WTC11 (cell line): ENCODE measurements around the gene C10orf120. TPM values are rescaled to one million over a fixed set of nuclear protein-coding genes. Genes with fewer than 3 reads are reported as not detected.
A peak's percentile ranks its signal among the peaks of the same experiment; 100 is the strongest.

Experiments used
- ATAC-seq: fragments of 200-7000 bp; cut with Tn5 transposase; 2 replicates; pipeline ENCODE4 v1.10.0; 2021; ENCODE audit warnings: mild to moderate bottlenecking, moderate library complexity
- CTCF ChIA-PET: fragments of 300-600 bp; sonication (Branson Sonifier 250); formaldehyde crosslinking; loops from one replicate; lab custom pipeline; 2021; ENCODE audit warnings: antibody characterized with exemption; lab: Charles Lee
- POLR2A ChIA-PET: fragments of 350-600 bp; sonication (Branson Sonifier 250); formaldehyde crosslinking; loops from one replicate; lab custom pipeline; 2021; ENCODE audit warnings: antibody characterized with exemption; lab: Charles Lee
- DNase-seq: peaks from one replicate; pipeline ENCODE4 v3.0.0; 2021; ENCODE audit warnings: low spot score
- H3K27ac Mint-ChIP-seq: 2 replicates; pipeline ENCODE4 v1.8.0; 2021; ENCODE audit warnings: mixed read lengths
- H3K27me3 Mint-ChIP-seq: 2 replicates; pipeline ENCODE4 v1.8.0; 2021; ENCODE audit warnings: low read depth, mild to moderate bottlenecking, moderate library complexity, mixed read lengths
- H3K36me3 Mint-ChIP-seq: 2 replicates; pipeline ENCODE4 v1.8.0; 2021; ENCODE audit warnings: mixed read lengths
- H3K4me1 Mint-ChIP-seq: 2 replicates; pipeline ENCODE4 v1.8.0; 2022; ENCODE audit warnings: mixed read lengths
- H3K4me3 Mint-ChIP-seq: 2 replicates; pipeline ENCODE4 v1.8.0; 2021; ENCODE audit warnings: mild to moderate bottlenecking, moderate library complexity, mixed read lengths
- H3K9me3 Mint-ChIP-seq: 2 replicates; pipeline ENCODE4 v1.8.0; 2021; ENCODE audit warnings: mixed read lengths
- ATF1 ChIP-seq: sonication (generic); formaldehyde crosslinking; IDR thresholded peaks from 2 replicates; pipeline ENCODE4 v1.8.1; 2023; ENCODE audit warnings: mild to moderate bottlenecking, moderate library complexity, missing genetic modification reagents
- CBFB ChIP-seq: sonication (generic); formaldehyde crosslinking; IDR thresholded peaks from 2 replicates; pipeline ENCODE4 v1.8.1; 2022; ENCODE audit warnings: mild to moderate bottlenecking, low read depth, missing genetic modification reagents
- ESRRA ChIP-seq: sonication (generic); formaldehyde crosslinking; IDR thresholded peaks from 2 replicates; pipeline ENCODE4 v1.8.1; 2022; ENCODE audit warnings: mild to moderate bottlenecking, missing genetic modification reagents, borderline replicate concordance
- GRHL2 ChIP-seq: fragments of 250-450 bp; sonication (Bioruptor Pico); IDR thresholded peaks from 2 replicates; pipeline ENCODE4 v1.8.0; 2022; ENCODE audit warnings: mild to moderate bottlenecking, moderate library complexity; ENCODE audit not compliant: insufficient replicate concordance, severe bottlenecking
- GTF2I ChIP-seq: fragments of 250-450 bp; sonication (Bioruptor Pico); conservative IDR thresholded peaks from 2 replicates; pipeline ENCODE4 v1.4.0; 2021; ENCODE audit warnings: mild to moderate bottlenecking
- JUN ChIP-seq: sonication (generic); formaldehyde crosslinking; IDR thresholded peaks from 2 replicates; pipeline ENCODE4 v1.8.0; 2023; ENCODE audit warnings: mild to moderate bottlenecking, missing genetic modification reagents
- MXD4 ChIP-seq: fragments of 250-450 bp; sonication (Bioruptor Pico); IDR thresholded peaks from 2 replicates; pipeline ENCODE4 v1.8.0; 2021; ENCODE audit warnings: mild to moderate bottlenecking, moderate library complexity, borderline replicate concordance
- NR3C1 ChIP-seq: sonication (generic); formaldehyde crosslinking; conservative IDR thresholded peaks from 2 replicates; pipeline ENCODE4 v1.8.1; 2023; ENCODE audit warnings: low read depth, mild to moderate bottlenecking, missing genetic modification reagents
- TEAD1 ChIP-seq: sonication (generic); formaldehyde crosslinking; IDR thresholded peaks from 2 replicates; pipeline ENCODE4 v1.8.0; 2022; ENCODE audit warnings: mild to moderate bottlenecking, missing genetic modification reagents
- ZNF138 ChIP-seq: sonication (generic); formaldehyde crosslinking; conservative IDR thresholded peaks from 2 replicates; pipeline ENCODE4 v1.8.1; 2022; ENCODE audit warnings: mild to moderate bottlenecking, moderate library complexity, missing genetic modification reagents
- ZNF219 ChIP-seq: sonication (generic); formaldehyde crosslinking; IDR thresholded peaks from 2 replicates; pipeline ENCODE4 v1.8.0; 2023; ENCODE audit warnings: missing genetic modification reagents, mild to moderate bottlenecking, borderline replicate concordance
- ZNF416 ChIP-seq: fragments of 250-450 bp; sonication (Bioruptor Pico); IDR thresholded peaks from 2 replicates; pipeline ENCODE4 v1.9.0; 2021; ENCODE audit warnings: mild to moderate bottlenecking, inconsistent platforms
- total RNA-seq: library from RNA; stranded (reverse); gene quantifications from 3 replicates; pipeline ENCODE4 v1.2.3, GENCODE V29; 2021
- TF ChIP-seq, protein P1 (sequence below): fragments of 250-450 bp; sonication (Bioruptor Pico); IDR thresholded peaks from 2 replicates; pipeline ENCODE4 v2.1.2; 2022; ENCODE audit warnings: mild to moderate bottlenecking, moderate library complexity
- TF ChIP-seq, protein P2 (sequence below): sonication (generic); formaldehyde crosslinking; IDR thresholded peaks from 2 replicates; pipeline ENCODE4 v1.8.1; 2023; ENCODE audit warnings: mild to moderate bottlenecking, missing genetic modification reagents
- TF ChIP-seq, protein P3 (sequence below): sonication (generic); formaldehyde crosslinking; IDR thresholded peaks from 2 replicates; pipeline ENCODE4 v1.8.0; 2022; ENCODE audit warnings: mild to moderate bottlenecking, missing genetic modification reagents
- TF ChIP-seq, protein P4 (sequence below): sonication (generic); formaldehyde crosslinking; IDR thresholded peaks from 2 replicates; pipeline ENCODE4 v1.8.1; 2023; ENCODE audit warnings: mild to moderate bottlenecking, missing genetic modification reagents, moderate library complexity
- TF ChIP-seq, protein P5 (sequence below): sonication (generic); formaldehyde crosslinking; IDR thresholded peaks from 2 replicates; pipeline ENCODE4 v1.8.1; 2022; ENCODE audit warnings: mild to moderate bottlenecking, missing genetic modification reagents, moderate library complexity, borderline replicate concordance
- TF ChIP-seq, protein P6 (sequence below): sonication (generic); formaldehyde crosslinking; IDR thresholded peaks from 2 replicates; pipeline ENCODE4 v1.8.0; 2022; ENCODE audit warnings: missing genetic modification reagents
- TF ChIP-seq, protein P7 (sequence below): sonication (generic); formaldehyde crosslinking; IDR thresholded peaks from 2 replicates; pipeline ENCODE4 v1.8.1; 2023; ENCODE audit warnings: mild to moderate bottlenecking, moderate library complexity, missing genetic modification reagents
- TF ChIP-seq, protein P8 (sequence below): sonication (generic); formaldehyde crosslinking; IDR thresholded peaks from 2 replicates; pipeline ENCODE4 v1.8.1; 2022; ENCODE audit warnings: mild to moderate bottlenecking, moderate library complexity, missing genetic modification reagents

Gene C10orf120
- total RNA-seq, 1 experiment from 2014 or later: not detected

DNA sequence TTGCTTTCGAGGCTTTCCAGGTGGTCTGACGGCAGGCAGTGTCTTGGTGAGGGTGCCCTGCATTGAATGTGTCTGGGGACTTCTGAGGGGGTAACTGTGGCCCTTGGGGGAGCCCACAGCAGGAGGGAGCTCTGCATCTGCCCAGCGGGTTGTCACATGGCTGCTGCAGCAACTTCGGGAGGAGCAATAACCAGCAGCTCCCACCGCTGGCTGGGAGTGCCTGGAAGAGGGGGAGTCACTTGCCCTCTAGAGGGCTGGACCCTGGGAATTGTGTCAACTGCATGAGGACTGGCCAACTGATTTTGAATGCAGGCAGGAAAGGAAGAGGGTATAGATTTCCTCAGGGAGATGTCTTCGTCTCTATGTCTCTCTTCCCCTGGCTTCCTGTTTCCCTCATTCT is 26.4 kb downstream of the C10orf120 start (continued):
- TF ChIP-seq, protein P1, sequence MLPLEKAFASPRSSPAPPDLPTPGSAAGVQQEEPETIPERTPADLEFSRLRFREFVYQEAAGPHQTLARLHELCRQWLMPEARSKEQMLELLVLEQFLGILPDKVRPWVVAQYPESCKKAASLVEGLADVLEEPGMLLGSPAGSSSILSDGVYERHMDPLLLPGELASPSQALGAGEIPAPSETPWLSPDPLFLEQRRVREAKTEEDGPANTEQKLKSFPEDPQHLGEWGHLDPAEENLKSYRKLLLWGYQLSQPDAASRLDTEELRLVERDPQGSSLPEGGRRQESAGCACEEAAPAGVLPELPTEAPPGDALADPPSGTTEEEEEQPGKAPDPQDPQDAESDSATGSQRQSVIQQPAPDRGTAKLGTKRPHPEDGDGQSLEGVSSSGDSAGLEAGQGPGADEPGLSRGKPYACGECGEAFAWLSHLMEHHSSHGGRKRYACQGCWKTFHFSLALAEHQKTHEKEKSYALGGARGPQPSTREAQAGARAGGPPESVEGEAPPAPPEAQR (CRISPR knock-in tag): no peak
- TF ChIP-seq TEAD1 (CRISPR knock-in tag): no peak
- TF ChIP-seq, protein P2, sequence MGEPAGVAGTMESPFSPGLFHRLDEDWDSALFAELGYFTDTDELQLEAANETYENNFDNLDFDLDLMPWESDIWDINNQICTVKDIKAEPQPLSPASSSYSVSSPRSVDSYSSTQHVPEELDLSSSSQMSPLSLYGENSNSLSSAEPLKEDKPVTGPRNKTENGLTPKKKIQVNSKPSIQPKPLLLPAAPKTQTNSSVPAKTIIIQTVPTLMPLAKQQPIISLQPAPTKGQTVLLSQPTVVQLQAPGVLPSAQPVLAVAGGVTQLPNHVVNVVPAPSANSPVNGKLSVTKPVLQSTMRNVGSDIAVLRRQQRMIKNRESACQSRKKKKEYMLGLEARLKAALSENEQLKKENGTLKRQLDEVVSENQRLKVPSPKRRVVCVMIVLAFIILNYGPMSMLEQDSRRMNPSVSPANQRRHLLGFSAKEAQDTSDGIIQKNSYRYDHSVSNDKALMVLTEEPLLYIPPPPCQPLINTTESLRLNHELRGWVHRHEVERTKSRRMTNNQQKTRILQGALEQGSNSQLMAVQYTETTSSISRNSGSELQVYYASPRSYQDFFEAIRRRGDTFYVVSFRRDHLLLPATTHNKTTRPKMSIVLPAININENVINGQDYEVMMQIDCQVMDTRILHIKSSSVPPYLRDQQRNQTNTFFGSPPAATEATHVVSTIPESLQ (CRISPR knock-in tag): no peak
- TF ChIP-seq, all 79 proteins: peak for 0

DNA sequence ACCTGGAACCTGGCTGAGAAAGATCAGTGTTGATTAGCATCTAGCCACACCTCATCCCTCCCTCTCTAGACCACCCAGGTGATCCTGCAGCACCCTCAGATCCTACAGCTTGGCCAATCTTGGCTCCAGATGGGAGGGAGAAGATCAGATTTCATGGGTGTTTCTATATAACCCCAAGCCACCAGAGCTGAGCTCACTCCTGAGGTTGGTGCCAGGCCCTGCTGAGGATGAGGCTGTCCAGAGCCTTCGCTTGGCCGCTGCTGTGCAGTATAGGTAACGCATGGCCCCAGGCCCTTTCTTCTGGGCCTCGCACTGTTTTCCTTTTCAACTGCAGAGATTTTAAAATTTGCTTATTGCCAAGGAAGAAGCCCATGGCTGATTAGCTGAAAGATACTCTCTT is 27.0 kb downstream of the C10orf120 start:
- ChIA-PET CTCF (interaction anchor here (1.2 kb wide), 2 partner anchors 24 to 373 kb away, joined by 3 to 7 read pairs; no protein-coding TSS in a partner anchor), POLR2A (no interaction called here)
- DNase-seq: no peak
- Mint-ChIP-seq H3K4me1 (peaks cover 9% of the 10 kb centered on the region), H3K36me3 (no peaks in the 10 kb centered on the region), H3K27me3 (no peaks in the 10 kb centered on the region; the same call in none of the 2 replicates), H3K9me3 (0 out of 2 replicates have a peak, but pooled peaks cover 6% of the 10 kb centered on the region), H3K27ac (no peak overlapping the region), H3K4me3 (no peak overlapping the region)
- TF ChIP-seq MXD4 (no peak), ATF1 (CRISPR knock-in tag) (no peak), NR3C1 (CRISPR knock-in tag) (no peak), ZNF138 (no peak), JUN (CRISPR knock-in tag) (no peak), ZNF416 (CRISPR knock-in tag) (no peak), GTF2I (no peak), ZNF219 (CRISPR knock-in tag) (no peak), GRHL2 (CRISPR knock-in tag) (no peak), CBFB (no peak), ESRRA (CRISPR knock-in tag) (no peak), TEAD1 (CRISPR knock-in tag) (no peak)
- TF ChIP-seq, protein P3, sequence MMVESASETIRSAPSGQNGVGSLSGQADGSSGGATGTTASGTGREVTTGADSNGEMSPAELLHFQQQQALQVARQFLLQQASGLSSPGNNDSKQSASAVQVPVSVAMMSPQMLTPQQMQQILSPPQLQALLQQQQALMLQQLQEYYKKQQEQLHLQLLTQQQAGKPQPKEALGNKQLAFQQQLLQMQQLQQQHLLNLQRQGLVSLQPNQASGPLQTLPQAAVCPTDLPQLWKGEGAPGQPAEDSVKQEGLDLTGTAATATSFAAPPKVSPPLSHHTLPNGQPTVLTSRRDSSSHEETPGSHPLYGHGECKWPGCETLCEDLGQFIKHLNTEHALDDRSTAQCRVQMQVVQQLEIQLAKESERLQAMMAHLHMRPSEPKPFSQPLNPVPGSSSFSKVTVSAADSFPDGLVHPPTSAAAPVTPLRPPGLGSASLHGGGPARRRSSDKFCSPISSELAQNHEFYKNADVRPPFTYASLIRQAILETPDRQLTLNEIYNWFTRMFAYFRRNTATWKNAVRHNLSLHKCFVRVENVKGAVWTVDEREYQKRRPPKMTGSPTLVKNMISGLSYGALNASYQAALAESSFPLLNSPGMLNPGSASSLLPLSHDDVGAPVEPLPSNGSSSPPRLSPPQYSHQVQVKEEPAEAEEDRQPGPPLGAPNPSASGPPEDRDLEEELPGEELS (CRISPR knock-in tag): no peak
- TF ChIP-seq, protein P4, sequence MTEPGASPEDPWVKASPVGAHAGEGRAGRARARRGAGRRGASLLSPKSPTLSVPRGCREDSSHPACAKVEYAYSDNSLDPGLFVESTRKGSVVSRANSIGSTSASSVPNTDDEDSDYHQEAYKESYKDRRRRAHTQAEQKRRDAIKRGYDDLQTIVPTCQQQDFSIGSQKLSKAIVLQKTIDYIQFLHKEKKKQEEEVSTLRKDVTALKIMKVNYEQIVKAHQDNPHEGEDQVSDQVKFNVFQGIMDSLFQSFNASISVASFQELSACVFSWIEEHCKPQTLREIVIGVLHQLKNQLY (CRISPR knock-in tag): no peak
- TF ChIP-seq, protein P5, sequence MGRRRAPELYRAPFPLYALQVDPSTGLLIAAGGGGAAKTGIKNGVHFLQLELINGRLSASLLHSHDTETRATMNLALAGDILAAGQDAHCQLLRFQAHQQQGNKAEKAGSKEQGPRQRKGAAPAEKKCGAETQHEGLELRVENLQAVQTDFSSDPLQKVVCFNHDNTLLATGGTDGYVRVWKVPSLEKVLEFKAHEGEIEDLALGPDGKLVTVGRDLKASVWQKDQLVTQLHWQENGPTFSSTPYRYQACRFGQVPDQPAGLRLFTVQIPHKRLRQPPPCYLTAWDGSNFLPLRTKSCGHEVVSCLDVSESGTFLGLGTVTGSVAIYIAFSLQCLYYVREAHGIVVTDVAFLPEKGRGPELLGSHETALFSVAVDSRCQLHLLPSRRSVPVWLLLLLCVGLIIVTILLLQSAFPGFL (CRISPR knock-in tag): no peak
- TF ChIP-seq, protein P6, sequence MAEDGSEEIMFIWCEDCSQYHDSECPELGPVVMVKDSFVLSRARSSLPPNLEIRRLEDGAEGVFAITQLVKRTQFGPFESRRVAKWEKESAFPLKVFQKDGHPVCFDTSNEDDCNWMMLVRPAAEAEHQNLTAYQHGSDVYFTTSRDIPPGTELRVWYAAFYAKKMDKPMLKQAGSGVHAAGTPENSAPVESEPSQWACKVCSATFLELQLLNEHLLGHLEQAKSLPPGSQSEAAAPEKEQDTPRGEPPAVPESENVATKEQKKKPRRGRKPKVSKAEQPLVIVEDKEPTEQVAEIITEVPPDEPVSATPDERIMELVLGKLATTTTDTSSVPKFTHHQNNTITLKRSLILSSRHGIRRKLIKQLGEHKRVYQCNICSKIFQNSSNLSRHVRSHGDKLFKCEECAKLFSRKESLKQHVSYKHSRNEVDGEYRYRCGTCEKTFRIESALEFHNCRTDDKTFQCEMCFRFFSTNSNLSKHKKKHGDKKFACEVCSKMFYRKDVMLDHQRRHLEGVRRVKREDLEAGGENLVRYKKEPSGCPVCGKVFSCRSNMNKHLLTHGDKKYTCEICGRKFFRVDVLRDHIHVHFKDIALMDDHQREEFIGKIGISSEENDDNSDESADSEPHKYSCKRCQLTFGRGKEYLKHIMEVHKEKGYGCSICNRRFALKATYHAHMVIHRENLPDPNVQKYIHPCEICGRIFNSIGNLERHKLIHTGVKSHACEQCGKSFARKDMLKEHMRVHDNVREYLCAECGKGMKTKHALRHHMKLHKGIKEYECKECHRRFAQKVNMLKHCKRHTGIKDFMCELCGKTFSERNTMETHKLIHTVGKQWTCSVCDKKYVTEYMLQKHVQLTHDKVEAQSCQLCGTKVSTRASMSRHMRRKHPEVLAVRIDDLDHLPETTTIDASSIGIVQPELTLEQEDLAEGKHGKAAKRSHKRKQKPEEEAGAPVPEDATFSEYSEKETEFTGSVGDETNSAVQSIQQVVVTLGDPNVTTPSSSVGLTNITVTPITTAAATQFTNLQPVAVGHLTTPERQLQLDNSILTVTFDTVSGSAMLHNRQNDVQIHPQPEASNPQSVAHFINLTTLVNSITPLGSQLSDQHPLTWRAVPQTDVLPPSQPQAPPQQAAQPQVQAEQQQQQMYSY (CRISPR knock-in tag): no peak
- TF ChIP-seq, protein P7, sequence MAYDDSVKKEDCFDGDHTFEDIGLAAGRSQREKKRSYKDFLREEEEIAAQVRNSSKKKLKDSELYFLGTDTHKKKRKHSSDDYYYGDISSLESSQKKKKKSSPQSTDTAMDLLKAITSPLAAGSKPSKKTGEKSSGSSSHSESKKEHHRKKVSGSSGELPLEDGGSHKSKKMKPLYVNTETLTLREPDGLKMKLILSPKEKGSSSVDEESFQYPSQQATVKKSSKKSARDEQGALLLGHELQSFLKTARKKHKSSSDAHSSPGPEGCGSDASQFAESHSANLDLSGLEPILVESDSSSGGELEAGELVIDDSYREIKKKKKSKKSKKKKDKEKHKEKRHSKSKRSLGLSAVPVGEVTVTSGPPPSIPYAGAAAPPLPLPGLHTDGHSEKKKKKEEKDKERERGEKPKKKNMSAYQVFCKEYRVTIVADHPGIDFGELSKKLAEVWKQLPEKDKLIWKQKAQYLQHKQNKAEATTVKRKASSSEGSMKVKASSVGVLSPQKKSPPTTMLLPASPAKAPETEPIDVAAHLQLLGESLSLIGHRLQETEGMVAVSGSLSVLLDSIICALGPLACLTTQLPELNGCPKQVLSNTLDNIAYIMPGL: no peak
- TF ChIP-seq, protein P8, sequence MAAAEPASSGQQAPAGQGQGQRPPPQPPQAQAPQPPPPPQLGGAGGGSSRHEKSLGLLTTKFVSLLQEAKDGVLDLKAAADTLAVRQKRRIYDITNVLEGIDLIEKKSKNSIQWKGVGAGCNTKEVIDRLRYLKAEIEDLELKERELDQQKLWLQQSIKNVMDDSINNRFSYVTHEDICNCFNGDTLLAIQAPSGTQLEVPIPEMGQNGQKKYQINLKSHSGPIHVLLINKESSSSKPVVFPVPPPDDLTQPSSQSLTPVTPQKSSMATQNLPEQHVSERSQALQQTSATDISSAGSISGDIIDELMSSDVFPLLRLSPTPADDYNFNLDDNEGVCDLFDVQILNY (CRISPR knock-in tag): no peak
- peak; percentile 20; the same call in 1 of the 2 replicates for ATAC-seq
